ENCODE measurements around the gene CCL24.
A peak's percentile ranks its signal among the peaks of the same experiment; 100 is the strongest.
"Not testable (repeated sequence)": the region's sequence is repeated elsewhere in the genome, so short reads cannot be mapped to it uniquely, and the experiment has no call there.

CCL24 gene

DNA sequence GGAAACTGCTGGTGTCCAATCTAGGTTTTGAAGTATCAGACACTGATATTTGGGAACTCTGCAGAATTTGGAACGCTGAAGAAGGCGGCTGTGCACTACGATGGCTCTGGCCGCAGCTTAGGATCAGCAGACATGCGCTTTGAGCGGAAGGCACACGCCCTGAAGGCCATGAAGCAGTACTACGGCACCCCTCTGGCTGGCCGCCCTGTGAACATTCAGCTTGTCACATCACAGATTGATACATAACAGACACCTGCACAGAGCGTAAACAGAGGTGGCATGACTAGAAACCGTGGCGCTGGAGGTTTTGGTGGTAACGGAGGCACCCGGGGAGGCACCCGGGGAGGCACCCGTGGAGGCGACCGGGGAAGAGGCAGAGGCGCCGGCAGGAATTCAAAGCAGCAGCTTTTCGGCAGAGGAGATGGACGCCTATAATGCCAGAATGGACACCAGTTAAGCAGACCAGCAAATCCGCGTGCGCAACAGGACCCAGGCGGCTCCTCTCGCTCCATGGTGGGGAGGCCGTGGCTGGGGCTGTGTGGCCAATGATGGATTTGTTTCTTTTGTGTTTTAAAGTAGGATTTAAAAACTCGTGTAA lies 22.2 kb upstream of the CCL24 start:
- no peak for DNase-seq (ENCODE audit: low read depth)
- no peak overlapping the region for H3K4me3 ChIP-seq (ENCODE audit: low read length)
- TF ChIP-seq, protein P1, sequence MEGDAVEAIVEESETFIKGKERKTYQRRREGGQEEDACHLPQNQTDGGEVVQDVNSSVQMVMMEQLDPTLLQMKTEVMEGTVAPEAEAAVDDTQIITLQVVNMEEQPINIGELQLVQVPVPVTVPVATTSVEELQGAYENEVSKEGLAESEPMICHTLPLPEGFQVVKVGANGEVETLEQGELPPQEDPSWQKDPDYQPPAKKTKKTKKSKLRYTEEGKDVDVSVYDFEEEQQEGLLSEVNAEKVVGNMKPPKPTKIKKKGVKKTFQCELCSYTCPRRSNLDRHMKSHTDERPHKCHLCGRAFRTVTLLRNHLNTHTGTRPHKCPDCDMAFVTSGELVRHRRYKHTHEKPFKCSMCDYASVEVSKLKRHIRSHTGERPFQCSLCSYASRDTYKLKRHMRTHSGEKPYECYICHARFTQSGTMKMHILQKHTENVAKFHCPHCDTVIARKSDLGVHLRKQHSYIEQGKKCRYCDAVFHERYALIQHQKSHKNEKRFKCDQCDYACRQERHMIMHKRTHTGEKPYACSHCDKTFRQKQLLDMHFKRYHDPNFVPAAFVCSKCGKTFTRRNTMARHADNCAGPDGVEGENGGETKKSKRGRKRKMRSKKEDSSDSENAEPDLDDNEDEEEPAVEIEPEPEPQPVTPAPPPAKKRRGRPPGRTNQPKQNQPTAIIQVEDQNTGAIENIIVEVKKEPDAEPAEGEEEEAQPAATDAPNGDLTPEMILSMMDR (conservative IDR thresholded peaks at IDR 0.05; ENCODE audit: low read depth, low read length): no peak

DNA sequence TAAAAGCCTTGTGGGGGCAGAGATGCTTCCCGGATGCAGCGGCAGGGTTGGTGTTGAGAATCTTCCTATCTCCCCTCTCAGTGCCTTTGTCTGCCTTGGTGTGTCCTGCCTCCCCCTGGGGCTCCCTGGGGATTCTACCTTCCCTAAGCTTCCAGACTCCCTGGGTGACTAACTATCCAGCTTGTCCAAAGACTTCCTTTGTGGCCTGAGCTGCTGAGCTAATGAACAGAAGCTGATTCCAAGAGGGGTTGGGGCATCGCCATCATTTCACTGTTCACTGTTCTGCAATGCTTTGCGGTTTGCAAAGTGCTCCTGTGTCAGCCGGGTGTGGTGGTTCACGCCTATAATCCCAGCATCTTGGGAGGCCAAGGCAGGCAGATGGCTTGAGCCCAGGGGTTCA lies 20.1 kb upstream of the CCL24 start:
- DNase-seq (ENCODE audit: low read depth); H3K4me3 ChIP-seq (ENCODE audit: low read length): not testable (repeated sequence)

DNA sequence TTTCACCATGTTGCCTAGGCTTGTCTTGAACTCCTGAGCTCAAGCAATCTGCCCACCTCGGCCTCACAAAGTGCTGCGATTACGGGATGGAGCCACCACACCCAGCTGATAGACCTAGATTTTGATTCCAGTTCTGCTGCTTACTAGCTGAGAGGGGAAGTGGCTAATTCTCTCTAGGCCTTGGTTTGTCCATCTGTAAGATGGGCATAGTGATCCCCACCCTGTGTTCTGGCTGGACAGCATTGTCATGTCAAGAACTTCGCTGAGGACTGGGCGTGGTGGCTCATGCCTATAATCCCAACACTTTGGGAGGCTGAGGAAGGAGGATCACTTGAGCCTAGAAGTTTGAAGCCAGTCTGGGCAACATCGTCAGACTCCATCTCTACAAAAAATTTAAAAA lies 17.4 kb upstream of the CCL24 start:
- TF ChIP-seq, protein P1 (conservative IDR thresholded peaks at IDR 0.05; ENCODE audit: low read depth, low read length): no peak
- no peak overlapping the region for H3K4me3 ChIP-seq (ENCODE audit: low read length)
- DNase-seq (ENCODE audit: low read depth): no peak

DNA sequence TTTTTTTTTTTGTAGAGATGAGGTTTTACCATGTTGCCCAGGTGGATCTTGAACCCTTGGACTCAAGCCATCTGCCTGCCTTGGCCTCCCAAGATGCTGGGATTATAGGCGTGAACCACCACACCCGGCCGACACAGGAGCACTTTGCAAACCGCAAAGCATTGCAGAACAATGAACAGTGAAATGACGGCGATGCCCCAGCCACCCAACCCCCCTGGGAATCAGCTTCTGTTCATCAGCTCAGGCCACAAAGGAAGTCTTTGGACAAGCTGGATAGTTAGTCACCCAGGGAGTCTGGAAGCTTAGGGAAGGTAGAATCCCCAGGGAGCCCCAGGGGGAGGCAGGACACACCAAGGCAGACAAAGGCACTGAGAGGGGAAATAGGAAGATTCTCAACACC lies 16.1 kb upstream of the CCL24 start:
- H3K4me3 ChIP-seq (ENCODE audit: low read length): not testable (repeated sequence)
- DNase-seq (ENCODE audit: low read depth): peak; percentile 38

DNA sequence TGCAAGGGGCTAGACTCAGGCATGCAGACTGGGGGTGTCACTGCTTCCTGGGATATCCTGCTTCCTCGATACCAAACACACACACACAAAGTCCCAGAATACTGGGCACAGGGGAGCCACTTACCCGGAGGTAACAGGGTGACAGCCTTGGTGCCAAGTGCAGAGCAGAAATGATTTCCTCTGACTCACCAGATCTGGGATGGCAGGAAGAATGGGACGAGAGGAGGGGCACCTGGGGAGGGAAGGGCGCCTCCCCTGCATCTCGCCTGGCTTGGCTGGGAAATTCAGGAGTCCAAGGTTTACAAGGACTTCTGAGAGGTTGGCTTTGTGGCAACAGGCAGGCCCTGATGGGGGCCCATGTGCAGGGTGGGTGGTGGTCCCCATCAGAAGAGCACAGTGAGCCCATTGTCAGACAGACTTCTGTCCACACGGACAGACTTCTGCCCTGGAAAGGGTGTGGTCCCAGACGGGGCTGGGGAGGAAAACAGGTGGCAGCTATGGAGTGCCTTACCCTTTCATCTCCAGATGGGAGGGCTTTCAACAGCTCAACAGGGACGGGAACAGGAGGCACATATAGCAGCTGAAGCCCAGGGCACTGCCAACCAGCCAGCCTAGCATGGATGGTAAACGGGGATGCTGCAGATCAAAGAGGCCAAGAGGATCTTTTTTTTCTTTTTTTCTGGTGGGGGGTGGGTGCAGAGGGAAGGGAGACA lies 9.7 kb upstream of the CCL24 start:
- DNase-seq (ENCODE audit: low read depth): no peak
- TF ChIP-seq, protein P1 (conservative IDR thresholded peaks at IDR 0.05; ENCODE audit: low read depth, low read length): no peak
- H3K4me3 ChIP-seq (ENCODE audit: low read length): no peak overlapping the region

DNA sequence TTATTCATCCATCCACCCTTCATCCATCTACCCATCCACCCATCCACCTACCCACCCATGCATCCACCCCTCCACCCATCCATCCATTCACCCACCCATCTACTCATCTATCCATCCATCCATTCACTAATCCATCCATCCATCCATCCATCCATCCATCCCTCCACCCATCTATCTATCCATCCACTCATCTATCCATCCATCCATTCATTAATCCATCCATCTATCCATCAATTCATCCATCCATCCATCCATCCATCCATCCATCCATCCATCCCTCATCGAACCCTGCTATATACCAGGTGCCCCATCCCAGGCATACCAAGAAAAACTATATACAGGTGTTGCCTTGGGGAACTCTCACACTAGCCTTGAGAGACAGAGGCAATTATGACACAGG lies 7.1 kb upstream of the CCL24 start:
- TF ChIP-seq, protein P1 (conservative IDR thresholded peaks at IDR 0.05; ENCODE audit: low read depth, low read length): no peak
- DNase-seq (ENCODE audit: low read depth): no peak
- no peak overlapping the region for H3K4me3 ChIP-seq (ENCODE audit: low read length)

DNA sequence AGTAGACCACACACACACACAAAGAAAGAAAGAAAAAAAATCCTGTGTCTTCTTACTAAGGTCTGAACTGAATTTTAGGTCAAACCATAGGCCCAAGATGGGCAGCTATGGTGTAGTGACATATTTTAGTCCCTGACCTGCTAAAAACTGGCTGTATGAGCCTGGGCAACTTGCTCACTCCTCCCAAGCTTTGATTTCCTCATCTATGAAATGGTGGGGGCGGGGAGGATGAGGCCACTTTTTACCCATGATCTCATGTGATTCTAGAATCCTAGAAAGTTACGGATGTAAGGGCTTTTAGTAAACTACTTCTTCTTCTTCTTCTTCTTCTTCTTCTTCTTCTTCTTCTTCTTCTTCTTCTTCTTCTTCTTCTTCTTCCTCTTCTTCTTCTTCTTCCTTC lies 6.1 kb upstream of the CCL24 start:
- H3K4me3 ChIP-seq (ENCODE audit: low read length): no peak overlapping the region
- TF ChIP-seq, protein P1 (conservative IDR thresholded peaks at IDR 0.05; ENCODE audit: low read depth, low read length): no peak
- DNase-seq (ENCODE audit: low read depth): no peak

DNA sequence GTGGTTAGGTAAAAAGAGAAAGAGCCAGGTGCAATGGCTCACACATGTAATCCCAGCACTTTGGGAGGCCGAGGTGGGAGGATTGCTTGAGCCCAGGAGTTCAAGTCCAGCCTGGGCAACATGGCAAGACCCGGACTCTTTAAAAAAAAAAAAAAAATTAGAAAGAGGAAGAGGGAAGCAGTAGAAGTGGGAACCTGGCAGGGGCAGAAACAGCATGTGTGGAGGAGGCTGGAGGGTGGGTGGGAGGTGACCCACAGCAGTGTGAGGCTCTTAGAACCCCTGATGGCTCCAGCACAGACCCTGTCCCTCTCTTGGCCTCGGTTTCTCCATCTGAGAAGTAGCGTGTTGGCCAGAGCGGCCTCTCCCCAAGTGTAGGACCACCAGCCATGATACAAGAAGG lies 4.9 kb upstream of the CCL24 start:
- TF ChIP-seq, protein P1 (conservative IDR thresholded peaks at IDR 0.05; ENCODE audit: low read depth, low read length): no peak
- no peak for DNase-seq (ENCODE audit: low read depth)
- no peak overlapping the region for H3K4me3 ChIP-seq (ENCODE audit: low read length)

All from retinal pigment epithelial cell (primary cell).